SU-DHL-6 (cell line): ENCODE measurements around the gene TMEM240.

Experiments used
- H2AFZ ChIP-seq: fragments of 200-600 bp; sonication (generic); 2 replicates; pipeline ENCODE4 v1.6.1; 2014; ENCODE audit warnings: low read depth, mild to moderate bottlenecking, moderate library complexity, mixed read lengths, antibody characterized with exemption, low read length; ENCODE audit not compliant: severe bottlenecking
- H3F3A ChIP-seq: fragments of 200-600 bp; shearing (Covaris generic); 2 replicates; pipeline ENCODE4 v1.6.0; 2016; ENCODE audit warnings: antibody characterized with exemption, mild to moderate bottlenecking; ENCODE audit not compliant: insufficient read depth
- H3K27ac ChIP-seq: fragments of 200-600 bp; sonication (generic); 2 replicates; pipeline ENCODE4 v1.5.1; 2016; ENCODE audit warnings: low read depth, mild to moderate bottlenecking, low read length, moderate library complexity, mixed read lengths
- H3K27me3 ChIP-seq: fragments of 200-600 bp; sonication (generic), shearing (Covaris generic); 2 replicates; pipeline ENCODE4 v1.6.0; 2014; ENCODE audit warnings: mild to moderate bottlenecking, low read length
- H3K36me3 ChIP-seq: fragments of 200-600 bp; sonication (generic); 2 replicates; pipeline ENCODE4 v1.6.1; 2014; ENCODE audit warnings: mild to moderate bottlenecking, low read length, mixed read lengths
- H3K4me2 ChIP-seq: fragments of 300-600, 200-600 bp; shearing (Covaris generic), sonication (generic); 2 replicates; pipeline ENCODE4 v1.6.0; 2014; ENCODE audit warnings: low read length, low read depth, mild to moderate bottlenecking; ENCODE audit not compliant: poor library complexity, severe bottlenecking
- H3K4me3 ChIP-seq: fragments of 200-600 bp; sonication (generic); 2 replicates; pipeline ENCODE4 v1.5.1; 2014; ENCODE audit warnings: antibody characterized with exemption, low read length, mild to moderate bottlenecking, mixed read lengths; ENCODE audit not compliant: insufficient read depth, poor library complexity, severe bottlenecking
- H3K79me2 ChIP-seq: fragments of 200-600 bp; sonication (generic); 2 replicates; pipeline ENCODE4 v1.6.1; 2014; ENCODE audit warnings: mild to moderate bottlenecking, low read length, moderate library complexity; ENCODE audit not compliant: insufficient read depth
- H3K9ac ChIP-seq: fragments of 200-600 bp; sonication (generic); 2 replicates; pipeline ENCODE4 v1.7.0; 2014; ENCODE audit warnings: mild to moderate bottlenecking, low read length
- H3K9me2 ChIP-seq: fragments of 200-600 bp; sonication (generic); replicated peaks from 2 replicates; pipeline ENCODE4 v1.6.1; 2014; ENCODE audit warnings: low read length; ENCODE audit not compliant: insufficient read depth
- H3K9me3 ChIP-seq: fragments of 200-600 bp; sonication (generic); 2 replicates; pipeline ENCODE4 v1.6.1; 2014; ENCODE audit warnings: low read length, mixed read lengths; ENCODE audit not compliant: insufficient read depth
- H4K20me1 ChIP-seq: fragments of 200-600 bp; sonication (generic); 2 replicates; pipeline ENCODE4 v1.6.1; 2014; ENCODE audit warnings: low read depth, mild to moderate bottlenecking, antibody characterized with exemption, low read length, moderate library complexity, mixed read lengths
- CTCF ChIP-seq: fragments of 200-600 bp; sonication (generic); IDR thresholded peaks from one replicate; pipeline ENCODE4 v1.5.1; 2017; ENCODE audit warnings: antibody characterized with exemption, mild to moderate bottlenecking, low read length, moderate library complexity; ENCODE audit not compliant: insufficient read depth, poor library complexity, severe bottlenecking
- EZH2phosphoT487 ChIP-seq: fragments of 200-600 bp; sonication (generic), shearing (Covaris generic); conservative IDR thresholded peaks from 2 replicates; pipeline ENCODE4 v1.6.1; 2018; ENCODE audit warnings: mild to moderate bottlenecking, antibody characterized with exemption, low read length, moderate library complexity, mixed read lengths

The TMEM240 gene

GRCh38 chr1:1553821-1554494 is 13.5 kb upstream of the TMEM240 start:
- no peak for TF ChIP-seq EZH2phosphoT487
- TF ChIP-seq CTCF, result no peak
- H3K27me3 ChIP-seq, result no peaks in the 10 kb centered on the region
- no peak overlapping the region for H3K9ac ChIP-seq
- H3K4me2 ChIP-seq, result no peak overlapping the region
- no peaks in the 10 kb centered on the region for H4K20me1 ChIP-seq
- H3K9me2 ChIP-seq, result no peaks in the 10 kb centered on the region
- peaks cover 4% of the 10 kb centered on the region; the same call in 1 of the 2 replicates for H3F3A ChIP-seq
- H2AFZ ChIP-seq, result no peak overlapping the region
- no peaks in the 10 kb centered on the region for H3K9me3 ChIP-seq
- H3K79me2 ChIP-seq, result no peaks in the 10 kb centered on the region; the same call in 1 of the 2 replicates
- H3K36me3 ChIP-seq, result no peaks in the 10 kb centered on the region
- H3K27ac ChIP-seq, result no peak overlapping the region
- no peak overlapping the region for H3K4me3 ChIP-seq

GRCh38 chr1:1552263-1552639 is 11.8 kb upstream of the TMEM240 start:
- no peak overlapping the region for H3K4me2 ChIP-seq
- no peaks in the 10 kb centered on the region for H3K27me3 ChIP-seq
- no peak overlapping the region for H3K9ac ChIP-seq
- H3F3A ChIP-seq, result no peaks in the 10 kb centered on the region
- no peaks in the 10 kb centered on the region for H3K9me2 ChIP-seq
- no peaks in the 10 kb centered on the region for H3K9me3 ChIP-seq
- TF ChIP-seq CTCF, result no peak
- TF ChIP-seq EZH2phosphoT487, result no peak
- no peak overlapping the region for H2AFZ ChIP-seq
- H4K20me1 ChIP-seq, result no peaks in the 10 kb centered on the region
- no peak overlapping the region for H3K4me3 ChIP-seq
- H3K36me3 ChIP-seq, result no peaks in the 10 kb centered on the region
- H3K27ac ChIP-seq, result no peak overlapping the region
- H3K79me2 ChIP-seq, result no peaks in the 10 kb centered on the region; the same call in 1 of the 2 replicates

GRCh38 chr1:1551524-1552262 is 11.3 kb upstream of the TMEM240 start:
- no peak overlapping the region for H3K9ac ChIP-seq
- no peaks in the 10 kb centered on the region for H3K36me3 ChIP-seq

More at GRCh38 chr1:1551524-1552262, 11.3 kb upstream of the TMEM240 start:
- H3K4me3 ChIP-seq, result no peak overlapping the region
- H3K4me2 ChIP-seq, result no peak overlapping the region
- H2AFZ ChIP-seq, result no peak overlapping the region
- H3K27me3 ChIP-seq, result no peaks in the 10 kb centered on the region
- no peaks in the 10 kb centered on the region; the same call in 1 of the 2 replicates for H3K79me2 ChIP-seq
- no peaks in the 10 kb centered on the region for H3K9me3 ChIP-seq
- no peaks in the 10 kb centered on the region for H4K20me1 ChIP-seq
- H3K27ac ChIP-seq, result no peak overlapping the region
- no peaks in the 10 kb centered on the region for H3F3A ChIP-seq
- TF ChIP-seq CTCF (no peak), EZH2phosphoT487 (no peak)
- H3K9me2 ChIP-seq, result no peaks in the 10 kb centered on the region
